Nephron (organoid): ENCODE results near the gene ENTREP1.

ENCODE experiments used
- H3K27ac Mint-ChIP-seq, 3 experiments: 2 replicates each; pipeline ENCODE4 v1.8.0; 2020; ENCODE audit warnings: mixed read lengths in 3 of 3, mild to moderate bottlenecking in 2 of 3, moderate library complexity in 1 of 3
- H3K27me3 Mint-ChIP-seq: 2 replicates; pipeline ENCODE4 v1.8.0; 2021; ENCODE audit warnings: low read depth, mild to moderate bottlenecking, moderate library complexity, mixed read lengths
- H3K36me3 Mint-ChIP-seq: 2 replicates; pipeline ENCODE4 v1.8.0; 2020; ENCODE audit warnings: low read depth, mixed read lengths
- H3K4me1 Mint-ChIP-seq: 2 replicates; pipeline ENCODE4 v1.8.0; 2020; ENCODE audit warnings: mixed read lengths
- H3K4me3 Mint-ChIP-seq, 3 experiments: 2 replicates each; pipeline ENCODE4 v1.8.0; 2020; ENCODE audit warnings: mild to moderate bottlenecking in 3 of 3, mixed read lengths in 3 of 3, moderate library complexity in 2 of 3
- H3K9me3 Mint-ChIP-seq: 2 replicates; pipeline ENCODE4 v1.8.0; 2020; ENCODE audit warnings: mixed read lengths
- TF ChIP-seq, protein P1 (sequence below), 3 experiments: fragments of 200-600 bp; sonication (generic); IDR thresholded peaks; one replicate each; pipeline ENCODE4 v1.5.0; 2021; ENCODE audit warnings: antibody characterized with exemption in 3 of 3; ENCODE audit not compliant: unreplicated experiment in 3 of 3

ENTREP1 gene

GRCh38 chr9:69377291-69377690, 52.3 kb downstream of the ENTREP1 start:
- Mint-ChIP-seq H3K4me1 (peaks cover 55% of the 10 kb centered on the region), H3K4me3 (no peak overlapping the region), H3K9me3 (no peaks in the 10 kb centered on the region), H3K27me3 (no peaks in the 10 kb centered on the region), H3K36me3 (no peaks in the 10 kb centered on the region), H3K27ac (no peak overlapping the region)
- TF ChIP-seq, protein P1, sequence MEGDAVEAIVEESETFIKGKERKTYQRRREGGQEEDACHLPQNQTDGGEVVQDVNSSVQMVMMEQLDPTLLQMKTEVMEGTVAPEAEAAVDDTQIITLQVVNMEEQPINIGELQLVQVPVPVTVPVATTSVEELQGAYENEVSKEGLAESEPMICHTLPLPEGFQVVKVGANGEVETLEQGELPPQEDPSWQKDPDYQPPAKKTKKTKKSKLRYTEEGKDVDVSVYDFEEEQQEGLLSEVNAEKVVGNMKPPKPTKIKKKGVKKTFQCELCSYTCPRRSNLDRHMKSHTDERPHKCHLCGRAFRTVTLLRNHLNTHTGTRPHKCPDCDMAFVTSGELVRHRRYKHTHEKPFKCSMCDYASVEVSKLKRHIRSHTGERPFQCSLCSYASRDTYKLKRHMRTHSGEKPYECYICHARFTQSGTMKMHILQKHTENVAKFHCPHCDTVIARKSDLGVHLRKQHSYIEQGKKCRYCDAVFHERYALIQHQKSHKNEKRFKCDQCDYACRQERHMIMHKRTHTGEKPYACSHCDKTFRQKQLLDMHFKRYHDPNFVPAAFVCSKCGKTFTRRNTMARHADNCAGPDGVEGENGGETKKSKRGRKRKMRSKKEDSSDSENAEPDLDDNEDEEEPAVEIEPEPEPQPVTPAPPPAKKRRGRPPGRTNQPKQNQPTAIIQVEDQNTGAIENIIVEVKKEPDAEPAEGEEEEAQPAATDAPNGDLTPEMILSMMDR (IDR thresholded peaks at IDR 0.05; ENCODE audit: unreplicated experiment in 3 of 3) = no peak

DNA sequence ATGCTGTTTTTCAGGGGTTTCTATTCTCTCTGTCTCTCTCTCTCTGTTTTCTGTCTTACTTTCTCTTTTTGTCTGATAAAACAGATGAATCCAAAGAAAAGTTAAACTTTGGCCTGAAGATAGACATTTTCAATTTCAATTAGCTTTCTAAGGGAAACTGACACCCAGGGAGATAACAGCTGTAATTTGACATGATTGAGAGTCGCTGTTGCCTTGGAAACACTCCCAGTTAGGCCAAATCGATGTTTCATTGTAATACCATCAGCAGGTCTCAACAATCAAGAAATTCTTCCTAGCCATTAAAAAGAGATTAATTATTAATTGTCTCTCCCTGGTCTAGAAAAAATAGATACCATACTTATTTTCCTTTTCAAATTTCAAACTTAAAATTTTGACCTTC, 53.0 kb downstream of the ENTREP1 start:
- Mint-ChIP-seq H3K9me3 (no peaks in the 10 kb centered on the region), H3K27ac (no peak overlapping the region), H3K4me3 (no peak overlapping the region), H3K36me3 (no peaks in the 10 kb centered on the region), H3K27me3 (no peaks in the 10 kb centered on the region), H3K4me1 (peaks cover 60% of the 10 kb centered on the region)
- TF ChIP-seq, protein P1 (IDR thresholded peaks at IDR 0.05; ENCODE audit: unreplicated experiment in 3 of 3) = no peak

DNA sequence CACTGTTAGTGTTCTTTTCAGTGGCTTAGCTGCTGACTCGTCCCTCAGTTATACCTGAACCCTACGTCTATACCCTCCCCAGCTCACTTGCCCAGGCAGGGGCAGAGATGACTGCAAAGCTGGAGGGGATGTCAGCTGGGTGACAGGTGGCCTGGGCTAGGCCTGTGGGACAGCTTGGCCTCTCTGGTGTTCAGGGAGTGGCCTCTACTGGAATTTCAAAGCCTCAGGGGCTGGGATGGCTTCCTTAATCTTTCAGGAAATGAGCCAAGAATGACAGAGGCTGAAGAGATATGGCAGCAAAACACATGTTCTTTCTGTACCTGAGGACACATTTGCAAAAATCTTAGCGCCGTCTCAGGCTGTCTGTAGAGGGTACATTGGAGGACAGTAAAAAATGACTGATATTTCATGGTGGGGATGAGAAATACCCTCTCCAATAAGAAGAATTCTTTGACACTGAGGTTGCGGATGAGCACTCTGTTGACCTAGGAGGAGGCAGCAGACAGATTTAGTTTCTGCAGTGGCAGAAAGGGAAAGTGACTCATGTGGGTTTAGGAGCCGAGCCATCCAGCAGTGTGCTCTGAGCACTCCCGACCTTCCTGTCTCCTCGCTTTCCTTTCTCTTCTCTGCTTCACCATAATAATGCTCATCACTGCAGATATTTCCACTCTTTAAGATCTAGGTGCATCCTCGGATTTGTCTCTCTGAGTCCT, 54.4 kb downstream of the ENTREP1 start:
- Mint-ChIP-seq H3K27me3 (peaks cover 4% of the 10 kb centered on the region), H3K4me1 (peaks cover 60% of the 10 kb centered on the region), H3K9me3 (no peaks in the 10 kb centered on the region), H3K36me3 (no peaks in the 10 kb centered on the region), H3K4me3 (peak overlapping the region in 1 of 3 experiments; percentile 15), H3K27ac (peak overlapping the region; percentile 1 to 32 (median 22))
- TF ChIP-seq, protein P1 (IDR thresholded peaks at IDR 0.05; ENCODE audit: unreplicated experiment in 3 of 3) = no peak

- Mint-ChIP-seq H3K4me1 (peaks cover 60% of the 10 kb centered on the region), H3K27me3 (peaks cover 6% of the 10 kb centered on the region), H3K9me3 (no peaks in the 10 kb centered on the region), H3K4me3 (no peak overlapping the region), H3K36me3 (no peaks in the 10 kb centered on the region), H3K27ac (no peak overlapping the region)
- TF ChIP-seq, protein P1 (IDR thresholded peaks at IDR 0.05; ENCODE audit: unreplicated experiment in 3 of 3) = no peak
Measured at GRCh38 chr9:69380301-69380700, 55.3 kb downstream of the ENTREP1 start.

- H3K4me3 Mint-ChIP-seq = no peak overlapping the region
- H3K4me1 Mint-ChIP-seq = peaks cover 59% of the 10 kb centered on the region
- H3K36me3 Mint-ChIP-seq = no peaks in the 10 kb centered on the region
- peaks cover 7% of the 10 kb centered on the region for H3K27me3 Mint-ChIP-seq
- TF ChIP-seq, protein P1 (IDR thresholded peaks at IDR 0.05; ENCODE audit: unreplicated experiment in 3 of 3) = no peak
- no peaks in the 10 kb centered on the region for H3K9me3 Mint-ChIP-seq
- H3K27ac Mint-ChIP-seq = no peak overlapping the region
Measured at GRCh38 chr9:69380811-69381210, 55.8 kb downstream of the ENTREP1 start.

DNA sequence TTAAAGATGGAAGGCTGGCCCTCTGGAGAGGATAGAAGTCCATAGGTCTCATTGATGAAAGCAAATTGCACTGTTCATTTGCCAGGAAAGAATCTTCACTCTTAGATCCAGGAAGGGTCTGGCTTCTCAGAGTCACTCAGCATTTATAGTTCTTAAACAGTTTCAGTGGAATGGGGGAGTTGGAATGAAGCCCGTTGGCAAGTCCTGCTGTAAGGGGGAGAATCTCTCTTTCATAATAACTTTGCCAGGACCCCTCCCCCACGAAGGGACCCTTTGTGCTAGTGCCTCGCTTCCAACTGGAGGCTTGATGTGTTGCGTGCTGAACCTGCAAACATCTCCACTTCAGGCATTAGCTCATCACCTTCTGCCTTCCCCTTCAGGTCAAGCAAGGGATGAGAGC, 57.1 kb downstream of the ENTREP1 start:
- Mint-ChIP-seq H3K27me3 (peaks cover 7% of the 10 kb centered on the region), H3K27ac (peak overlapping the region; percentile 4 to 39 (median 34)), H3K36me3 (no peaks in the 10 kb centered on the region), H3K4me3 (no peak overlapping the region), H3K4me1 (peaks cover 46% of the 10 kb centered on the region), H3K9me3 (no peaks in the 10 kb centered on the region)
- TF ChIP-seq, protein P1 (IDR thresholded peaks at IDR 0.05; ENCODE audit: unreplicated experiment in 3 of 3) = no peak
